IPS DF 19.7 (cell line): Measurements from ENCODE around the gene DUOXA1.

Experiments used
- DNase-seq: peaks from one replicate; pipeline ENCODE4 v3.0.0-alpha.2; 2013; ENCODE audit warnings: low read depth, low spot score

Gene DUOXA1

GRCh38 chr15:45129651-45130129 is at the start of gene DUOXA1, which contains the start of gene DUOX1:
Gene DUOXA1 (minus strand): TSS chr15:45129879. CDS start chr15:45123014, 6,865 bp downstream.
Gene DUOX1 (plus strand): TSS chr15:45129994. CDS start chr15:45131967, 1,973 bp downstream.
- no peak for DNase-seq

GRCh38 chr15:45177285-45177684 is 47.6 kb upstream of the DUOXA1 start:
- DNase-seq = no peak

GRCh38 chr15:45174577-45174976 is 44.9 kb upstream of the DUOXA1 start:
- DNase-seq = no peak

GRCh38 chr15:45174069-45174468 is 44.4 kb upstream of the DUOXA1 start:
- DNase-seq = no peak

GRCh38 chr15:45171912-45172311 is 42.2 kb upstream of the DUOXA1 start:
- DNase-seq = no peak

GRCh38 chr15:45169608-45170480 is 40.2 kb upstream of the DUOXA1 start:
- no peak for DNase-seq

GRCh38 chr15:45168751-45169551 is 39.3 kb upstream of the DUOXA1 start:
- DNase-seq = no peak

GRCh38 chr15:45168286-45168685 is 38.6 kb upstream of the DUOXA1 start:
- no peak for DNase-seq

- DNase-seq = no peak
Measured at GRCh38 chr15:45167631-45168205, 38.0 kb upstream of the DUOXA1 start.

- no peak for DNase-seq
Measured at GRCh38 chr15:45166834-45167630, 37.4 kb upstream of the DUOXA1 start.

- no peak for DNase-seq
Measured at GRCh38 chr15:45165536-45165935, 35.9 kb upstream of the DUOXA1 start.

GRCh38 chr15:45164914-45165313 is 35.2 kb upstream of the DUOXA1 start:
- no peak for DNase-seq

- no peak for DNase-seq
Measured at GRCh38 chr15:45163508-45163856, 33.8 kb upstream of the DUOXA1 start.

GRCh38 chr15:45162771-45163507 is 33.3 kb upstream of the DUOXA1 start:
- DNase-seq = no peak

GRCh38 chr15:45161666-45162065 is 32.0 kb upstream of the DUOXA1 start:
- no peak for DNase-seq

GRCh38 chr15:45157974-45158373 is 28.3 kb upstream of the DUOXA1 start:
- no peak for DNase-seq

GRCh38 chr15:45156744-45157455 is 27.2 kb upstream of the DUOXA1 start:
- DNase-seq = no peak

GRCh38 chr15:45155739-45156138 is 26.1 kb upstream of the DUOXA1 start:
- no peak for DNase-seq

- DNase-seq = no peak
Measured at GRCh38 chr15:45151998-45152828, 22.5 kb upstream of the DUOXA1 start.
